Measurements from ENCODE around the gene PRKCA.
"Not testable (repeated sequence)": the region's sequence is repeated elsewhere in the genome, so short reads cannot be mapped to it uniquely, and the experiment has no call there.

PRKCA gene

DNA sequence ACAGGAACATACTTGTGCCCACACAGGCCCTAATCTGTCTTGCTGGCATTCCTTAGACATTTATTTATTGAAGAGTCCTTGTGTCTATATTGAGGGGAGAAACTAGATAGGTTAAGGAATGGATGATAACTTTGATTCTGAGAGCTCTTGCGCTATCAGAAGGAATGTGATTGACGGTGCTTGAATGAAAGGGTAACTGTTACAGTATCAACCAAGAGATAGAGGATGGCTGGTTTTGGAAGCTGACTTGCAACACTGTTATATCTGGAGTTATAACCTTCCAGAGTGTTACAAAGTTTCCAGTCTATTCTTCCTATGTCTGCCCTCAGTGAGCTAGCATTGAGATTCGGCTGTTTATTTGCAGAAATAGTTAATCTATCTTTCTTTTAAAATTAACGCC lies 36.5 kb downstream of the PRKCA start:
- no peak for DNase-seq (ENCODE audit: extremely low read depth, low read depth)
- TF ChIP-seq, protein P1, sequence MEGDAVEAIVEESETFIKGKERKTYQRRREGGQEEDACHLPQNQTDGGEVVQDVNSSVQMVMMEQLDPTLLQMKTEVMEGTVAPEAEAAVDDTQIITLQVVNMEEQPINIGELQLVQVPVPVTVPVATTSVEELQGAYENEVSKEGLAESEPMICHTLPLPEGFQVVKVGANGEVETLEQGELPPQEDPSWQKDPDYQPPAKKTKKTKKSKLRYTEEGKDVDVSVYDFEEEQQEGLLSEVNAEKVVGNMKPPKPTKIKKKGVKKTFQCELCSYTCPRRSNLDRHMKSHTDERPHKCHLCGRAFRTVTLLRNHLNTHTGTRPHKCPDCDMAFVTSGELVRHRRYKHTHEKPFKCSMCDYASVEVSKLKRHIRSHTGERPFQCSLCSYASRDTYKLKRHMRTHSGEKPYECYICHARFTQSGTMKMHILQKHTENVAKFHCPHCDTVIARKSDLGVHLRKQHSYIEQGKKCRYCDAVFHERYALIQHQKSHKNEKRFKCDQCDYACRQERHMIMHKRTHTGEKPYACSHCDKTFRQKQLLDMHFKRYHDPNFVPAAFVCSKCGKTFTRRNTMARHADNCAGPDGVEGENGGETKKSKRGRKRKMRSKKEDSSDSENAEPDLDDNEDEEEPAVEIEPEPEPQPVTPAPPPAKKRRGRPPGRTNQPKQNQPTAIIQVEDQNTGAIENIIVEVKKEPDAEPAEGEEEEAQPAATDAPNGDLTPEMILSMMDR (IDR thresholded peaks at IDR 0.05; ENCODE audit: low read depth, low read length) = no peak

DNA sequence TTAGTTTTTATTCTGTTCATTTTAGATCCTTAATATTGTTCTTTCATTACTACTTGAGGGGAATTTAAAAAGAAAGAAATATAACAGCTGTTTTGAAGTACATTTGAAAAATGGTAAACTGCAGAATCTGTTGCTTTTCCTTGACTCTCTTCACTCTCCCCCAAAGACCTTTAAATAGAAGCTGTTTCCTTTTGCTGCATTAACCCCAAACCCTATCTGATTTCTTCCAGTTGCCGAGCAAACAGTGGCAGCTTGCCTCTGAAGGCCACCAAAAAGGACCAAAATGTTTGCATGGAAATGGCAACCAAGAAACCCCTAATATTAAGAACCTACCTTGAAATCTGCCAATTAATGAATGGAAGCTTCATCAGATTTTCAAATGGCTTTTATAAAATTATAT lies 37.1 kb downstream of the PRKCA start:
- TF ChIP-seq, protein P1 (IDR thresholded peaks at IDR 0.05; ENCODE audit: low read depth, low read length) = no peak
- no peak for DNase-seq (ENCODE audit: extremely low read depth, low read depth)

DNA sequence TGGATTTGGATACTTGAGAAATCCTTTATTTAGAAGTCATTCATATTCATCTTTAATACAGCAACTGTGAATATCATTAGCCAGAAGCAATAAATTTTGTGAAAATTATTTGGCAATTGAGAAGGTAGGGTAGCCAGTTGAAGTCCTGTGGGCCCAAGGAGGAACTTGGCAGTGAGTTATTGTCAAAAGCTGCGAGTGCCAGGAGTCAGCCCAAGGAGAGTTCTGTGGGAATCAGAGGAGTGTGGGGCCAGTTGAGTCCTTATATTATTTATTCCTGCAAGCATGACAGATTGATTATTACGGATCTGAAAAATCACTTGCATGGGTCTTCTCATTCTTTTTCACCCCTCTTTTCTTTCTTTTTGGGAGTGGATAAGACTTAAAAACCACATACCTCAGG lies 38.3 kb downstream of the PRKCA start:
- TF ChIP-seq, protein P1 (IDR thresholded peaks at IDR 0.05; ENCODE audit: low read depth, low read length) = no peak
- no peak for DNase-seq (ENCODE audit: extremely low read depth, low read depth)

DNA sequence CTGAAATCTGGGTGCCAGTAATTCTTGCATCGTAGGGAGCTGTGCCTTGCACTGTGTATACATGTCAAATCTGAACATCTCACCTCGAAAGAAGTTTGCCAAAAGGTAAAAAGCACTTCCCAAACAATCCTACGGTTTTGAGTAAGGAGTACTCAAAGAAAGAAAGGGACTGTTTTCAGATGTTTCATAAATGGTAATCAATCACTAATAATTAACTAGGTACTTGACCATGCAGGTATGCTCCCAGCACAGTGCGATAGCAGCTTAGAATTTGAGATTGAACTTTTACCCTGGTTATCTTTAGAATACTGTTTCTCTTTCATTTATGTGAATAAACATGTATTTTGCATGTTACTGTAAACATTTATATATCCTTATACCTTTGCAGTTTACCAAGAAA lies 39.0 kb downstream of the PRKCA start:
- TF ChIP-seq, protein P1 (IDR thresholded peaks at IDR 0.05; ENCODE audit: low read depth, low read length) = no peak
- no peak for DNase-seq (ENCODE audit: extremely low read depth, low read depth)

DNA sequence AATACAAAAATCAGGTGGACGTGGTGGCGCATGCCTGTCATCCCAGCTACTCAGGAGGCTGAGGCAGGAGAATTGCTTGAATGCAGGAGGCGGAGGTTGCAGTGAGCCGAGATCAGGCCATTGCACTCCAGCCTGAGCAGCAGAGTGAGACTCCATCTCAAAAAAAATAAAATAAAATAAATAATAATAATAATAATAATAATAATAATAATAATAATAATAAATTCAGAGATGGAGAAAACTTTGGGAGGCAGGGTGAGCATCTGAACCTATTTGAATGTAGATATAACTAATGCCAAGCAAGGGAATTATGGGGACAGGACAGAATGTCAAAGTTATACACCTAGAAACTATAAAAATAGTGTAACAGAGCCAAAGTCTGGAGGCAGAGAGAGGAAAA lies 39.9 kb downstream of the PRKCA start:
- not testable (repeated sequence) for DNase-seq (ENCODE audit: extremely low read depth, low read depth)

DNA sequence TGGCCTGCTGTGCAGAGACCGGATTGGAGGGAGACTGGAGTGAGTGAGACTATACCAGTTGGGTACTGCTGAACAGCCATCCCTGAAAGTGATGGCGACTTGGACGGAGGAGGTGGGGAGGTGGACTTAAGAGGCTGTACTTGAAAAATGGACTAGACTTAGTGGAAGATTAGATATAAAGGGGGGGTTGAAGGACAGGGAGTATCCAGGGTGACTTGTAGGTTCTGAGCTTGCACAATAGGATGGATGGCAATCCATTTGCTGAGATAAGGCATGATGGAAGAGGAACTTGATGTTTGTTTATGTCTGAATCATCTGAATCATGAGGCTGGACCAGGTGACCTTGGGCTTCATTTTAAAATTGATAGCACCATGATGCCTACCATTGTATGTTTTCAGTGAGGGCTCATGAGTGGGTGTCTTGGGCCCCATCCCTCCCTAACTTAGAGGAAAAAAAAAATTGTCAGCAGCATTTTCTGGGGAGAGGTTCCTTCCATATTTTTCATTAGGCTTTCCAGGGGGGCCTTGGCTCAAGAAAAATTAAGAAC lies 41.2 kb downstream of the PRKCA start:
- no peak for DNase-seq (ENCODE audit: extremely low read depth, low read depth)
- TF ChIP-seq, protein P1 (IDR thresholded peaks at IDR 0.05; ENCODE audit: low read depth, low read length) = no peak

DNA sequence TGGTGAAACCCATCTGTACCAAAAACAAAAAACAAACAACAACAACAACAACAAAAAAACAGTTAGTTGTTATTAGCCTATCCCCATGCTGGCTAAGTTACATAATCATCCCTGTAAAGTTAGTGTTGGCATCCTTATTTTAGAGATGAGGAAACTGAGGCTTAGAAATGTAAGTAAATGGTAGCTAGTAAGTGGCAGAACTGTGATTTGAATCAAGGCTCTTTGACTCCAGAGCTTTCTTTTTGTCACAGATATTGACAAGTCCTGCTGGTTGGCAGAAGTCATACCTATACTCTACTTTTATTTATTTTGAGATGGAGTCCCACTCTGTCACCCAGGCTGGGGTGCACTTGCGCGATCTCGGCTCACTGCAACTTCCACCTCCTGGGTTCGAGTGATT lies 42.1 kb downstream of the PRKCA start:
- DNase-seq (ENCODE audit: extremely low read depth, low read depth) = no peak
- TF ChIP-seq, protein P1 (IDR thresholded peaks at IDR 0.05; ENCODE audit: low read depth, low read length) = no peak

DNA sequence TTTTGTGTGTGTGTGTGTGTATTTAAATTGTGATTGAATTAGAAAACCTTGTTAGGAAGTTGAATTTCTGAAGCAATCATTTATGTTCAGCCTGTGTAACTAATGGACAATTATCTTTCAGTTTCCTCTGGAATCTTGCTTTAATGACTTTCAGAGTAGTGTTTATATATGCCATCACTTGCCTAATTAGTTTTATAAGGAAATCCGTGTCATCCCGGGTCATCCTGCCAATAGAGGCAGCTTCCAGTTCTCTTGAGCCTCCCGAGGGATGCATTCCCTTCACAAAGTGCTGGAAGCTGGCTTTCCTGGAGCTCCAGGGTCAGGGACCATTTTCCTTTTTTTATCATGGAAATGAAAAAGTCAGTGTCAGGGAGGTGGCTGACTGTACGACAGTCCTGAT lies 42.9 kb downstream of the PRKCA start:
- TF ChIP-seq, protein P1 (IDR thresholded peaks at IDR 0.05; ENCODE audit: low read depth, low read length) = no peak
- DNase-seq (ENCODE audit: extremely low read depth, low read depth) = no peak

DNA sequence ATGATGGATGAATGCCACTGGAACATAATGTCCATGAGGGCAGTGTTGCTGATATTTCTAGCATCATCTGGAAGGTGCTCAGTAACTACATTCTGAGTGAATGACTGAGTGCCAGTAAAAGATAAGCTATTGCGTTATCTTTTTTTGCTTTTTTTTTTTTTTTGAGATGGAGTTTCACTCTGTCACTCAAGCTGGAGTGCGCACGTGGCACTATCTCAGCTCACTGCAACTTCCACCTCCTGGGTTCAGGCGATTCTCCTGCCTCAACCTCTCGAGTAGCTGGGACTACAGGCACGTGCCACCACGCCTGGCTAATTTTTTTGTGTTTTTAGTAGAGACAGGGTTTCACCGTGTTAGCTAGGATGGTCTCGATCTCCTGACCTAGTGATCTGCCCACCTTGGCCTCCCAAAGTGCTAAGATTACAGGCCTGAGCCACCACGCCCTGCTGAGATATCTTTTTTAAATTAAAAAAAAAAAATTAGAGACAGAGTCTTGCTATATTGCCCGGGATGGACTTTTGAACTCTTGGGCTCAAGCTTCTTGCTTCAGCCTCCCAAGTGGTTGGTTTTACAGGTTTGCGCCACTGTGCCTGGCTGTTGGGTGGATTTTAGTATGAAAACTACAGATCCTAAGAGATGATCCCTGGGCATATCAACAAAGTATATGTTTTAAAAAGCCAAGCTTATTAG lies 43.7 kb downstream of the PRKCA start:
- not testable (repeated sequence) for DNase-seq (ENCODE audit: extremely low read depth, low read depth)

All from AG09319 (cell line).